HG03469 (cell line): ENCODE data around the gene TBC1D4.

ENCODE experiments used
- ATAC-seq: cut with Tn5 transposase; IDR thresholded peaks from one replicate; pipeline ENCODE4 v1.9.1; 2021; ENCODE audit warnings: mild to moderate bottlenecking, moderate library complexity, moderate number of reproducible peaks; ENCODE audit not compliant: unreplicated experiment

The TBC1D4 gene

GRCh38 chr13:75419656-75420055, 62.3 kb downstream of the TBC1D4 start:
- no peak for ATAC-seq

GRCh38 chr13:75418997-75419396, 63.0 kb downstream of the TBC1D4 start:
- no peak for ATAC-seq

- ATAC-seq: no peak
Observed at GRCh38 chr13:75418186-75418843, 63.7 kb downstream of the TBC1D4 start.

GRCh38 chr13:75417656-75418055, 64.3 kb downstream of the TBC1D4 start:
- no peak for ATAC-seq

GRCh38 chr13:75417012-75417384, 65.0 kb downstream of the TBC1D4 start:
- peak; percentile 5 for ATAC-seq

DNA sequence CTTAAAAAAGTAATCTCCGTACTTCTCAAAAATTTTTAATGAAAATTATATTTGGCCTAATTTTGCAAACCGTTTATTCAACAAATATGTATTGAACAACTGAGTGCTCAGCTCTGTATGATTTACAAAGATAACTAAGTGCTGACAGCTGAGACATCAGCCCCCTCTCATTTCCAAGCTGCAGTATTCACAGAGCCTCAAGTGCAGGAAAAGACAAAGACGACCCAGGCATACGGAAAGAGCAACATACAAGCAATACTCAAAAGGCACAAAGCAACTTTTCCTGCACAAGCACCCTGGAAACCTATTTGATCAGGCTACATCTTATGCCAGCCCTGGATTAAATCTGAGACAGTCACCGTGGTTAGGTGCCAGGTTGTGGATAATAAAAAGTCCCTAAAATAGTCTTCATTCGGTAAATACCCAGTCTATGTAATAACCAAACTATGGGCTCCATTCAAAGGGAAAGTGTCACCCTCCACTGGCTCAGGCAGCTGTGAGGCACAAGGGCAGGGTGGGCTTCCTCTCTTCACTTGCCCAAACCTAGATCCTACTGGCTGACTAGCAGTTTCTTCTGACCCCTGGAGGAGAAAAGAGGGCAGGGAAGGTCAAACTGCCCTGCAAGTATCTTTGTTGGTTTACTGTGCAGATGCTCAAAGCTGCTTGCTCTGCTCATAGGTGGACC, 65.5 kb downstream of the TBC1D4 start:
- peak; percentile 61 for ATAC-seq

DNA sequence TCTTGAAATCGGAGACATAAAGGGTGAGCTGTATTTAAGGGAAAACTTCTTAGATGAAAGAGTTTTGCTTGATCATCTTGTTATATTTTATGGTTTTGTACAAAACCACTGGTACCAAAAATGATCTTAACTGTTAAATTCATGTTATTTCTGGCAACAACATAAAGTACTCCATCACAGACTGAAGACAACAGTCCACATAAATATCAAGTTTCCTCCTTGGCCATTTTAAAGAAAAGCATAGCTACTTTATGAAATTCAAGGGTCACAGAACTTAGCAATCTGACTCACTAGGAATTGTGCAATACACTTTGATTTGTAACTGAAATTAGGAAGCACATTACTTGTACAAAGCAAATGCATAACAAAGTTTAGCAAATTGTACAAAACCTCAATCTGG, 66.3 kb downstream of the TBC1D4 start:
- no peak for ATAC-seq

- ATAC-seq: no peak
Observed at GRCh38 chr13:75415171-75415570, 66.8 kb downstream of the TBC1D4 start.

DNA sequence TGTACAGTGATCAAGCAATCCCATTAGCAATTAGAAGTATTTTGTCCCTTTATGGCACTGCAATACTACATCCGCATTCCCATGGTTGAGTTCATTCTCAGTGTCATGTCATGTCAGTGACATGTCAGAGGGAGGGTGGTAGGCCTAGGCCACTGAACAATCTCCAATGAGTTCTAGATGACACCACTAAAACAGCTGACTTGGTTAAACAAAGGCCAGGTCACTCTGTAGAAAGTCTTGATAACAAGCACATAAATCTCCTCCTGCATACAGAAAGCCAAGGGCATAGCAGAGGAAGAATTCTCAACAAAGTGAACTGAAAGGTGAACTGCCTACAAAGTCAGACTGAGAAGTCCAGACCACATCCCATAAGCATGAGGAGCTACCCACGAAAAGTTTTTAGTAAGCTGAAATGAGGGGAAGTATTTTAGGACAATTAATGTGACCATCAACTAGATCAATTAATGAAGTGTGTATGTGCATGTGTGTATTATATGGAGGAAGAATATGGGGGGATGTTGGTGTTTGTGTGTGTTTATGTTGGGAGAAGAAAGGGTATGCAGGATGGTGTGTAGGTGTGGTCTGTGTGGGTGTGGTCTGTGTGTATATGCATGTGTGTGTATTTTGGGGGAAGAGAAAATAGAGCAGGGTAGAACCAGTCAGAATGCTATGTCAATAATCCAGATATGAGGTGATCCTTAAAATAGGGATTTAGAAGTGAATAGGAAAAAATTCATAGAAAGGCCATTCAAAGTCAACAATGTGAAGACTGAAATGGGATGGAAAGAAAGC, 67.7 kb downstream of the TBC1D4 start:
- ATAC-seq: no peak

GRCh38 chr13:75411924-75412537, 69.9 kb downstream of the TBC1D4 start:
- no peak for ATAC-seq

DNA sequence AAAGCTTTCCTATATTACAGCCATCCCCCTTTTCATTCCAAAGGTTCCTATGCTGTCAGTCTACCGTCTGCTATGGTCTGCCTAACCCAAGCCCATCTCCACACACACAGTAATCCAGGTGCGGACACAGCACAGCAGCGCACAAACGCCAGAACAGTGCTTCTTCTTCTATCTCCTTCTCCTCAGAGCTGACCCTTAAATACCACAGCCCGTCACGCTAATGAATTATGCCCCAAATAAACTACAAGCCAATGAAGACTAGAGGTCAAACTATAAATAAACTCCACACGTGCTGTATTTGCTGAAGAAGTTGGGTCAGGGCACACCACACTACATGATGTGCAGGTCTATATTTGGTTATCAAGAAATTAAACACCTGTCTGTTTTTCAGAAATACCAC, 71.8 kb downstream of the TBC1D4 start:
- no peak for ATAC-seq

DNA sequence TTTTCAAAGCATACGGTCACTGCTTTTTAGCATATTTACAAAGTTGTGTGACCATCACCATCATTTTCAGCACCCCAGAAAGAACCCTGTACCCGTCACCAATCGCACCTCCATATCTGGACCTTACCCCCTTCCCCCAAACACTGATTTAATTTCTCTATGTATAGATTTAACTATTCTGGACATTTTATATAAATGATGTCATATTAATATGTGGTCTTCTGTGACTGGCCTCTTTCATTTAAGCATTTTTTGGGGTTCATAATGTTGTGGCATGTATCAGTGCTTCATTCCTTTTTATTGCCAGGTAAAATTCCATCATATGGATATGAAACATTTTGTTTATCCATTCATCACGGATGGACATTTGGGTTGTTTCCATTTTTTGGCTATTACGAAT, 74.0 kb downstream of the TBC1D4 start:
- no peak for ATAC-seq

DNA sequence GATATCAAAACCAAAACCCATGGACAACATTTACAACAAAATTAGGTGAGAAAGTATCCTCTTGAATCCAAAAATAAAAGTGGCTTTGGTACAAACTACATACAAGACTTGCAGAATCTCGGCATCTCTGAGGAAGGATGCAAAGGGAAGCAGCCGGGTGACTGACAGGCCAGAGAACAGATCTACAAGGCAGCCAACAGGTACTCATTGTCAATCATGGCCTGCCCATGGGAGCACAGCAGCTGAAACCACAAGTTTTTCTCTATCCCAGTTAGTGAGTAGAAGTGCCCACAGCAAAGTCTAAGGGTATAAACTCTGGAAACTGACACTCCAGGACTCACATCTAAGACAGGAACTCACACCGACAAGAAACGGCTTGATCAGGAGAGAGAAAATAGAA, 74.5 kb downstream of the TBC1D4 start:
- ATAC-seq: no peak

GRCh38 chr13:75405976-75406703, 75.8 kb downstream of the TBC1D4 start:
- no peak for ATAC-seq

DNA sequence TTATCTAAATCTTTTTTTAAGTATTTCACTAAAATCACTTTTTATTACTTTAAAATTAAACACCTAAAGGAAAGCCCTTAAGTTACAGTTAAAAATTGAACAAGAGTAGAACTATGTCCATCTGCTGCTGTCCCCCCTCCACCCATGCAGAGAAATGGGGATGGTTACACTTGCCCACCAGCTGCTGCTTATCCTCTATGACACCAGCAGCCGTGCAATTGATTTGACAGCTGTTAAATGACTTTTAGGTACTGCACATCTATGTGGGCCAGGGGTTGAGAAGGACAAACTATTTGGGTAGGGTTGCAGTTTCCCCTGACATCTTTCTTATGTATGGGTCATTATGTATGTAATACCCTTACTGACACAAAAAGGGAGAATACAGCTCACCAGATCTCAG, 77.2 kb downstream of the TBC1D4 start:
- ATAC-seq: no peak

DNA sequence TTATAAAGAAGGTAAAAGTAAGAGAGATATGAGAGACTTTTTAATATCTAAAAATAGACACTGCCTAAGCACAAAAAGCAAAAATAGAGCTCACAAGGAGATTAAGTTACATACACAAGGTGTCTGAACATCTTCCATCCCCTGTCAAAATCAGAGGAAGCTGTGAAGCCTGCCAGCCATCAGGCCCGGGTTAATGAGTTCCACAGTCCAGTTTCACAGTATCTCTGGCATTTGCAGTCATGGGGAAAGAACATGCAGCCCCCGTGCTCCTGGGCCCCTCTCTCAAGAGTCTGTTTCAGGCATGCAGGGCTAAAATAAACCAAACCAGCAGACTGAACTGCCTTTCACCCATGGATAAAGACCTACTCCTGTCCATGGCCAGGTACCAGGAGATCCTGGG, 79.2 kb downstream of the TBC1D4 start:
- no peak for ATAC-seq

- no peak for ATAC-seq
Observed at GRCh38 chr13:75400775-75401174, 81.2 kb downstream of the TBC1D4 start.

DNA sequence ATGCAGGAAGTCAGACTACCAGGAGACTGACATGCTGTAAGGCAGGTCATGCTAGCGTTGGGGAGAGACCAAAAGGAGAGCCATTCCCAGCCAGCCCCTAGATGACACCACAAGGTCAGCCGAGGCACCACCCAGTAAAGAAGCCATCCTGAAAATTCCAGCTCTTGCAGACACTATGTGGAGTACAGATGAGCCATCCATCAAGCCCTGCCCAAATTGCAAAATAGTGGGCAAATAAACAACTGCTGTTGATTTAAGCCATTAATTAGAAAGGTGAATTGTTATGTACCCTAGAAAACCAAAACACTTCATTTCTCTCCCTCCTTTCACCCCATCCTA, 82.1 kb downstream of the TBC1D4 start:
- ATAC-seq: no peak

DNA sequence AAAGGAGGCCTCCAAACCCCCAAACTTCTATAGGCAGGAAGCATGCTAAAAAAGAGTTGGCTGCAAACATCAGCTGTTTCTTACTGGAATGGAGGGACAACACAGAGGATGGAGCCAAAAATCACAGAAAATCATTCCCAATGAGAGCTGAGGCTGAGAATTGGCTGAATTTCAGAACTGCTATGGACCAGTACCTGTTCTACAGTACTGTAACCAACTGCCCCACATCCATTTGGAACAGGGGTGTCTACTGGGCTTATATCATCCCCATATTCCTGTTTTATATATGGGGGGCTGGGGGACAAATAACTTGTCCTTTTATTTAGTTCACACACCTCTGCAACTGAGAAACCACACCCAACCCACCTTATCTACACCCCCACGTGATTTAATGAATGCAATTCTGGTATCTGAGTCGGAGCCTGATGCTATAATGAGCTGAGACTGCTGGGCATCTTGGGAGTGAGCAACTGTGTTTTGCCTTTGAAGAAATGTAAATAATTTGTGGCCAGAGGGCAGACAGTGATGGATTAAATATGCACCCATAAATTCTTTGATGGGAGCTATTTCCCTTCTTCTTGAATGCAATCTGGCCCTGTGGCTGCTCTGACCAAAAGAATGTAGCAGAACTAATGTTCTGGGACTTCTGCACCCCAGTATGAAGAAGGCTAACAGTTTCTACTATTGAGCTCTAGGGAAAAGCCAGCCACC, 82.6 kb downstream of the TBC1D4 start:
- no peak for ATAC-seq

GRCh38 chr13:75398072-75398471, 83.9 kb downstream of the TBC1D4 start:
- no peak for ATAC-seq
